ENCODE measurements around the gene EID1. TPM values are rescaled to one million over a fixed set of nuclear protein-coding genes. Genes with fewer than 3 reads are reported as not detected.

The EID1 gene
- total and polyA plus RNA-seq, 2 donors, result 182 to 225 TPM

DNA sequence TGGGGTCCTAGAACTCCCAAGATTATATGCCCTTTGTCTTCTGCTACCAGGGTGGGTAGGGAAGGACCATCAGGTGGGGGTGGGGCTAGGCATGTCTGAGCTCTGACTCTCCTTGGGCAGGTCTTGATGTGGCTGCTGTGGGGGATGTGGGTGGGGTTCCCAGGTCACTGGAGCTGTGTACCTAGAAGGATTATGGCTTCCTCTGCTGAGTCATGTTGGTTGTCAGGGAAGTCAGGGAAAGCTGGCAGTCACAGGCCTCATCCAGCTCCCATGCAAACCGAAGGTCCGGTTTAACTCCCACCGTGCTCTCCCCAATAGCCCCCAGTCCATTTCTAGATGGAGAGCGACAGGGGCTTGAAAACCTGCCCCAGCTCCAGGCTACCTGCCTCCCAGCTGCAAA, 35.2 kb downstream of the EID1 start:
- 99% methylated on average over 4 of the region's 4 CpGs for WGBS
- Histone ChIP-seq H3K36me3 (ENCODE audit: control insufficient read depth in 2 of 2, insufficient read depth in 2 of 2, low read length in 1 of 2) (no peaks in the 10 kb centered on the region), H3K4me1 (ENCODE audit: control insufficient read depth in 2 of 2, insufficient read depth in 2 of 2, low read length in 2 of 2) (no peaks in the 10 kb centered on the region), H3K27ac (ENCODE audit: low read depth in 1 of 2, low read length in 1 of 2) (no peak overlapping the region), H3K4me3 (ENCODE audit: low read length in 2 of 2) (no peak overlapping the region), H3K9me3 (ENCODE audit: control insufficient read depth in 2 of 2, insufficient read depth in 1 of 2, low read length in 1 of 2) (no peaks in the 10 kb centered on the region), H3K27me3 (ENCODE audit: control insufficient read depth in 2 of 2, insufficient read depth in 1 of 2, low read length in 1 of 2) (no peaks in the 10 kb centered on the region)
- DNase-seq (ENCODE audit: low read depth in 6 of 9, low spot score in 9 of 9), result no peak

DNA sequence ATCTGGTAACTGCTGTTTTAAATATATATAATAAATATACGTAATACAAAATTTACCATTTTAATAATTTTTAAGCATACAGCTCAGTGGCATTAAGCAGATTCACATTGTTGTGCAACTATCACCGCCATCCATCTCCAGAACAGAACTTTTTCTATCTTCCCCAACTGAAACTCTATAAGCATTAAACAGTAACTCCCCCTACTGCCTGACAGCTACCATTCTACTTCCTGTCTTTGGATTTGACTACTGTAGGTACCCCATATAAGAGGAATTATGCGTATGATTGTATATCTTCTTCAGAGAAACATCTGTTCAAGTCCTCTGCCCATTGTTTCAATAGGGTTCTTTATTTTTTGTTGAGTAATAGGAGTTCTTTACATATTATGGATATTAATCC, 36.8 kb downstream of the EID1 start:
- no peak for DNase-seq (ENCODE audit: low read depth in 6 of 9, low spot score in 9 of 9)
- H3K9me3 ChIP-seq (ENCODE audit: control insufficient read depth in 2 of 2, insufficient read depth in 1 of 2, low read length in 1 of 2), result no peaks in the 10 kb centered on the region
- H3K27me3 ChIP-seq (ENCODE audit: control insufficient read depth in 2 of 2, insufficient read depth in 1 of 2, low read length in 1 of 2), result no peaks in the 10 kb centered on the region
- no peak overlapping the region for H3K4me3 ChIP-seq (ENCODE audit: low read length in 2 of 2)
- H3K36me3 ChIP-seq (ENCODE audit: control insufficient read depth in 2 of 2, insufficient read depth in 2 of 2, low read length in 1 of 2), result no peaks in the 10 kb centered on the region
- H3K27ac ChIP-seq (ENCODE audit: low read depth in 1 of 2, low read length in 1 of 2), result no peak overlapping the region
- over 99% methylated on average over 3 of the region's 3 CpGs for whole genome bisulfite sequencing
- H3K4me1 ChIP-seq (ENCODE audit: control insufficient read depth in 2 of 2, insufficient read depth in 2 of 2, low read length in 2 of 2), result no peaks in the 10 kb centered on the region

DNA sequence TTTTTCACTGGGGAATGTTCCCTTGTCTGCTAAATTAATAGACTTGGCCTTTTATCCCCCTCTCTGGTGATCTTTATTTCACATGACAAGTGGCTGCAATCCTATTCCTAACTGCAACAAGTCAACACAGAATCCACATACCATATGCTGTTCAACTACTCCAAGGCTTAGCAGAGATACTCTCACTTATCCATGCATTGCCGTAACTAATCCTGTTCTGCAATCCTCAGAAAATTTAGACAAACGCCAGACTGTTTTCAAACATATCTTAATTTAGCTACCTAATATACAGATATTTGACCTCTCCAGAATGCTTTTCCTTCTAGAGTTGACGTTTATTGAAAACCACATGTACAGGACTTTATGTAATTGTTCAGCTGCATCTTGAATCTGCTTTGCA, 37.9 kb downstream of the EID1 start:
- H3K27me3 ChIP-seq (ENCODE audit: control insufficient read depth in 2 of 2, insufficient read depth in 1 of 2, low read length in 1 of 2), result no peaks in the 10 kb centered on the region
- H3K4me1 ChIP-seq (ENCODE audit: control insufficient read depth in 2 of 2, insufficient read depth in 2 of 2, low read length in 2 of 2), result no peaks in the 10 kb centered on the region
- H3K4me3 ChIP-seq (ENCODE audit: low read length in 2 of 2), result no peak overlapping the region
- H3K9me3 ChIP-seq (ENCODE audit: control insufficient read depth in 2 of 2, insufficient read depth in 1 of 2, low read length in 1 of 2), result no peaks in the 10 kb centered on the region
- H3K36me3 ChIP-seq (ENCODE audit: control insufficient read depth in 2 of 2, insufficient read depth in 2 of 2, low read length in 1 of 2), result no peaks in the 10 kb centered on the region
- H3K27ac ChIP-seq (ENCODE audit: low read depth in 1 of 2, low read length in 1 of 2), result no peak overlapping the region
- no peak for DNase-seq (ENCODE audit: low read depth in 6 of 9, low spot score in 9 of 9)
- WGBS, result 91% methylated on average over 3 of the region's 3 CpGs

DNA sequence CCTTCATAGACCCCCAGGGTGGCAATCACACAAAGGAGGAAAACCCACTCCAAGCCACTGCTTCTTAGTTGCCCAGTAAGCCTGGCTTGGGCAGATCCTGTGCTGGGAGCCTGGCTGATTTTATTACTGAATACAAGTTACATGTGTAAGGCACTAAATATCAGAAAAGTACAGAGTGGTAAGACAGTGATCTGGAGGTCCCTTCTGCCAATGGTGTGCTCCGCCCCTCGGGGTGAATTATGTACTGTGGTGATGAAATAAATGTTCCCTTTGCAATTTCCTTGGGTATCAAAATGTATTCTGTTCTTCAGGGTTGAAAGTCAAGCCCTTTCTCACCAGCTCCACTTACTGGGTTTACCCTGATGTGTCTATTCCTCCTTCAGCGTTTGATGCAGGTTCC, 38.8 kb downstream of the EID1 start:
- Histone ChIP-seq H3K4me1 (ENCODE audit: control insufficient read depth in 2 of 2, insufficient read depth in 2 of 2, low read length in 2 of 2) (no peaks in the 10 kb centered on the region), H3K27me3 (ENCODE audit: control insufficient read depth in 2 of 2, insufficient read depth in 1 of 2, low read length in 1 of 2) (no peaks in the 10 kb centered on the region), H3K4me3 (ENCODE audit: low read length in 2 of 2) (no peak overlapping the region), H3K27ac (ENCODE audit: low read depth in 1 of 2, low read length in 1 of 2) (no peak overlapping the region), H3K36me3 (ENCODE audit: control insufficient read depth in 2 of 2, insufficient read depth in 2 of 2, low read length in 1 of 2) (no peaks in the 10 kb centered on the region), H3K9me3 (ENCODE audit: control insufficient read depth in 2 of 2, insufficient read depth in 1 of 2, low read length in 1 of 2) (no peaks in the 10 kb centered on the region)
- DNase-seq (ENCODE audit: low read depth in 6 of 9, low spot score in 9 of 9), result no peak
- 97% methylated on average over 3 of the region's 3 CpGs for WGBS

DNA sequence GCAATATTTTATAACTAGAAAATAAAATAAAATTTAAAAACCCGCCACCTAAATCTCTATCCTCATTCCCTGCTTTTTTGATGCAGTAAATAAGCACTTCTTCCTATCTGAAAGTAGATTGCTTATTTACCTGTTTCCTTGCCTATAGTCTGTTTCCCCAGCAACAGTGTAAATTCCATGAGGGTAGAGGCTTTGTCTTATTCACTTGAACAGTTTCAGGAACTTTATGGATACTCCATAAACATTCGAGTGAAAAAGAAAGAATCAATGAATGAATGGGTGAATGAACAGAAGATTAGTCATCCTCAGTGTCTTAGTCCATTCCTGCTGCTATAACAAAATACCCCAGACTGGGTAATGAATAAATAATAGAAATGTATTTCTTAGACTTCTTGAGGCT, 44.1 kb downstream of the EID1 start:
- WGBS, result 97% methylated on average over 2 of the region's 2 CpGs
- H3K27ac ChIP-seq (ENCODE audit: low read depth in 1 of 2, low read length in 1 of 2), result no peak overlapping the region
- H3K36me3 ChIP-seq (ENCODE audit: control insufficient read depth in 2 of 2, insufficient read depth in 2 of 2, low read length in 1 of 2), result no peaks in the 10 kb centered on the region
- H3K4me1 ChIP-seq (ENCODE audit: control insufficient read depth in 2 of 2, insufficient read depth in 2 of 2, low read length in 2 of 2), result no peaks in the 10 kb centered on the region
- H3K9me3 ChIP-seq (ENCODE audit: control insufficient read depth in 2 of 2, insufficient read depth in 1 of 2, low read length in 1 of 2), result no peaks in the 10 kb centered on the region
- H3K27me3 ChIP-seq (ENCODE audit: control insufficient read depth in 2 of 2, insufficient read depth in 1 of 2, low read length in 1 of 2), result no peaks in the 10 kb centered on the region
- H3K4me3 ChIP-seq (ENCODE audit: low read length in 2 of 2), result no peak overlapping the region
- no peak for DNase-seq (ENCODE audit: low read depth in 6 of 9, low spot score in 9 of 9)

DNA sequence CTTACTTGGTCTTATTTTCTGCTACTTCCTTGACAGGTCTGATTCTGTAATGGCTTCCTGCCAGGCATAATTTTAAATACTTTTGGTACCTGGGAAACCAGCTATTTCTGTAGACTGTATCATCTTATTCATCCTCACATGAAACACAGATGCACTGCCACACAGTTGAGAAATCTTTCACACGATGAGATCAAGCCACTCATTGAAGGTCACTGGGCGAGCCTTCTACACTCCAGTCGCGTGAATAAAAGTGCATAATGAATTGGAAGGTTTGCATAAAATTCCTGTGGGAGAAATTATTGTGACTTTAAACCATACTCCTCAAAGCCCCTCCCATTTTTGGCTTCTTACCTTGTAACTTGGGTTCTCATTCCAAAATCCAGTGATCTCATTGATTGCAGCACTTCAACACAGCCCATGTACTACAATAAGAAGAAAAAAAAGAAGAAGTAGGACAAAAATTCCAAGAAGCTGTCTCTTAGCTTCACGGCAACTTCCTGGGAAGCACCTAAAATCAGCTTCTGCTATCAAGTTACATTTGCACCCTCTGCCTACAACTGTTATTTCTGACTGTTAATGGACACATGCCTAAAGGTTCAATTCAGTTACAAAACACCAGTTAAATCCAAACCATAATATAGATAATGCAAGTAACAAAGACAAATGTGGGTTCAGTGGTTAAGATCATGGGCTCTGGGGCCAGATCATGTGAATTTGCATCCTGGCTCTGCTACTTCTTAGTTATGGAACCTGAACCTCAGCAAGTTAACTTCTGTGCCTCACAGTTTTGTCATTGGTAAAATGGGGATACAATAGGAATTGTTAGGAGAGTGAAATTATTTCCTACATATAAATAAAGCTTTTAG, 46.8 kb downstream of the EID1 start:
- Histone ChIP-seq H3K27ac (ENCODE audit: low read depth in 1 of 2, low read length in 1 of 2) (peak overlapping the region in 1 of 2 donors; percentile 4), H3K4me1 (ENCODE audit: control insufficient read depth in 2 of 2, insufficient read depth in 2 of 2, low read length in 2 of 2) (no peaks in the 10 kb centered on the region), H3K27me3 (ENCODE audit: control insufficient read depth in 2 of 2, insufficient read depth in 1 of 2, low read length in 1 of 2) (no peaks in the 10 kb centered on the region), H3K36me3 (ENCODE audit: control insufficient read depth in 2 of 2, insufficient read depth in 2 of 2, low read length in 1 of 2) (no peaks in the 10 kb centered on the region), H3K9me3 (ENCODE audit: control insufficient read depth in 2 of 2, insufficient read depth in 1 of 2, low read length in 1 of 2) (no peaks in the 10 kb centered on the region), H3K4me3 (ENCODE audit: low read length in 2 of 2) (no peak overlapping the region)
- DNase-seq (ENCODE audit: low read depth in 6 of 9, low spot score in 9 of 9), result no peak
- WGBS, result 95% methylated on average over 5 of the region's 5 CpGs

DNA sequence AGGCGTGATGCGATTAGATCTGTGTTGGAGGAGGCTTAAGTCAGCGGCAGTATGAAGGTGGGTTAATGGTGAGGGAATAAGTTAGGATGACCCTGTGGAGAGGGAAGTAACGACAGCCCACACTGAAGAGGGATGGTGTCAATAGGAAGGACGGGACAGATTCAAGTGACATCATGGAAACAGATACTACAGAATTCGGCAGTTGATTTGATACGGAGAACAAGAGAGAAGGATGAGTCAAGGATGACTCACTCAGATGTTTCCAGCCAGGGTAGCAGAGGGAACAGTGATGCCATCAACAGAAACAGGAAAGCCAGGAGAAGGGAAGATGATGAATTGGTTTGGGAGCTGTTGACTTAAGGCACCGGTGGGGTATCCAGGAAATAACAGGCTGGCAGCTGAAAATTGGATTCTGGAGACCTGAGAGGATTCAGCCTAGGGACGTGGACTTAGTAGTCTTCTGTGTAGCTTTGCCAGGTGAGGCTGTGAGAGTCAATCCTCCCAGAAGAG, 47.8 kb downstream of the EID1 start:
- no peaks in the 10 kb centered on the region for H3K4me1 ChIP-seq (ENCODE audit: control insufficient read depth in 2 of 2, insufficient read depth in 2 of 2, low read length in 2 of 2)
- H3K9me3 ChIP-seq (ENCODE audit: control insufficient read depth in 2 of 2, insufficient read depth in 1 of 2, low read length in 1 of 2), result no peaks in the 10 kb centered on the region
- DNase-seq (ENCODE audit: low read depth in 6 of 9, low spot score in 9 of 9), result no peak
- H3K36me3 ChIP-seq (ENCODE audit: control insufficient read depth in 2 of 2, insufficient read depth in 2 of 2, low read length in 1 of 2), result no peaks in the 10 kb centered on the region
- H3K27me3 ChIP-seq (ENCODE audit: control insufficient read depth in 2 of 2, insufficient read depth in 1 of 2, low read length in 1 of 2), result no peaks in the 10 kb centered on the region
- 82% methylated on average over 9 of the region's 9 CpGs for WGBS
- H3K27ac ChIP-seq (ENCODE audit: low read depth in 1 of 2, low read length in 1 of 2), result no peak overlapping the region
- H3K4me3 ChIP-seq (ENCODE audit: low read length in 2 of 2), result no peak overlapping the region

DNA sequence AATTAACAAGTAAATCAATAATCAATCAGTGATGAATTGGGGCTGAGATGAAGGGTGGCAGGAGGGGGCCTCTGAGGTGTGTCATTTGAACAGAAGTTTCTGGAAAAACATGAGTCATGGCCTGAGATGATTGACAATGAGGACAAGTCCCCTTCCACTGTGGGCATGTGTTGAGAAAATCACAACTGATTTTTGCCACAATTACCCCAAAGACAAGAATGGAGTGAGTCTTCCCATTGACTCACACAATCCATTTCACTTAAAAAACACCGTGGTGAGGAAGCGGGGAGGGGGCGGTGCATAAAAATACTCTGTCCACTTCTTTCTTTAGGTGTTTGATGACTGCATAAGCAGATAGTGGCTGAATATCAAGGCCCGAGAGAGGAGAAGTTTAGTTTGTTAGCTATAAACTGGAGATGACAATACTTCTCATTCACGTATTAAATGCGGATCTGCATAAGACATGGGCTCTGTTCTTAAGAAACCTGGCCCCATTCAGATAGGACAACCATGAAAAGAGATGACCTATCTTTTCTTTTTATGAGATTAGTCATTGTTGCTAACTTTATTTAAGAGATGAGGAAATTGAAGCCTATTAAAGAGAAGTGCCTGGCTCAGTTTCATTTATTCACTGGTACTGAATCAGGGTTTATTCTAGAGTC, 51.1 kb downstream of the EID1 start:
- no peaks in the 10 kb centered on the region for H3K4me1 ChIP-seq (ENCODE audit: control insufficient read depth in 2 of 2, insufficient read depth in 2 of 2, low read length in 2 of 2)
- no peak overlapping the region for H3K27ac ChIP-seq (ENCODE audit: low read depth in 1 of 2, low read length in 1 of 2)
- 91% methylated on average over 6 of the region's 6 CpGs for WGBS
- no peaks in the 10 kb centered on the region for H3K36me3 ChIP-seq (ENCODE audit: control insufficient read depth in 2 of 2, insufficient read depth in 2 of 2, low read length in 1 of 2)
- no peaks in the 10 kb centered on the region for H3K27me3 ChIP-seq (ENCODE audit: control insufficient read depth in 2 of 2, insufficient read depth in 1 of 2, low read length in 1 of 2)
- DNase-seq (ENCODE audit: low read depth in 6 of 9, low spot score in 9 of 9), result no peak
- no peaks in the 10 kb centered on the region for H3K9me3 ChIP-seq (ENCODE audit: control insufficient read depth in 2 of 2, insufficient read depth in 1 of 2, low read length in 1 of 2)
- H3K4me3 ChIP-seq (ENCODE audit: low read length in 2 of 2), result no peak overlapping the region

DNA sequence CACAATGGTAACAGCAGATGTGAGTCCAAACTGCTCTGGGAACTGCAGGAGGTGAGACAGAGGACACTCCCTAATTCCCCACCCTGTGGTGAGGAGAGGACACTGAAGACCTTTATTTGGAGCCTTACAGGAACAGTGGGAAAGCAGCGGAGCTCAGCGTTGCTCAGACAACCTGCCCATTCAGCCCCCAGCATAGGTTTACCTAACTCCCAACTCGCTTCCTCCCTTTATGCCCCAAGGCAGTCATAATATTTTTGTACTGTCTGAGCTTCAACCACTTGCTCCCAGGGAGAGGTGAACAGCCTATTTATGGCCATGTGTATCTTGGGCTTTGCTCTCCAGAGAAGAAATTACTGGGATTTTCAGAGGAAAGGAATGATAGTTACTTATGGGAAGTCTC, 51.7 kb downstream of the EID1 start:
- no peaks in the 10 kb centered on the region for H3K27me3 ChIP-seq (ENCODE audit: control insufficient read depth in 2 of 2, insufficient read depth in 1 of 2, low read length in 1 of 2)
- no peak overlapping the region for H3K27ac ChIP-seq (ENCODE audit: low read depth in 1 of 2, low read length in 1 of 2)
- no peaks in the 10 kb centered on the region for H3K4me1 ChIP-seq (ENCODE audit: control insufficient read depth in 2 of 2, insufficient read depth in 2 of 2, low read length in 2 of 2)
- H3K4me3 ChIP-seq (ENCODE audit: low read length in 2 of 2), result no peak overlapping the region
- WGBS, result 94% methylated on average over 3 of the region's 3 CpGs
- no peaks in the 10 kb centered on the region for H3K9me3 ChIP-seq (ENCODE audit: control insufficient read depth in 2 of 2, insufficient read depth in 1 of 2, low read length in 1 of 2)
- no peak for DNase-seq (ENCODE audit: low read depth in 6 of 9, low spot score in 9 of 9)
- H3K36me3 ChIP-seq (ENCODE audit: control insufficient read depth in 2 of 2, insufficient read depth in 2 of 2, low read length in 1 of 2), result no peaks in the 10 kb centered on the region
